ENCODE measurements around the gene DCN.

- no peak for TF ChIP-seq CTCF (conservative IDR thresholded peaks at IDR 0.05; ENCODE audit: low read depth, low read length)
- TF ChIP-seq EZH2 (IDR thresholded peaks at IDR 0.05; ENCODE audit: low read length, unreplicated experiment): no peak
- no peak for TF ChIP-seq EZH2phosphoT487 (IDR thresholded peaks at IDR 0.05; ENCODE audit: borderline replicate concordance, low read length)
Measured at GRCh38 chr12:91133871-91134270, 48.7 kb downstream of the DCN start.

Measured in PC-3 (cell line).